Prostate gland (tissue), 2 donors: ENCODE measurements around the gene AHNAK2.

ENCODE experiments used
- POLR2A ChIP-seq: fragments of 450-650 bp; IDR thresholded peaks from one replicate; pipeline ENCODE4 v1.6.1; 2016; ENCODE audit warnings: antibody characterized with exemption, mild to moderate bottlenecking
- TF ChIP-seq, protein P1 (sequence below), 4 experiments: fragments of 200-600 bp in 2 of 4; fragments of 450-650 bp in 2 of 4; sonication (generic) in 2 of 4; IDR thresholded peaks; 1 replicate in 3 of 4; 2 replicates in 1 of 4; pipeline ENCODE4 v1.5.1; 2016 to 2019; ENCODE audit warnings: antibody characterized with exemption in 4 of 4, mild to moderate bottlenecking in 2 of 4, moderate library complexity in 2 of 4

DNA sequence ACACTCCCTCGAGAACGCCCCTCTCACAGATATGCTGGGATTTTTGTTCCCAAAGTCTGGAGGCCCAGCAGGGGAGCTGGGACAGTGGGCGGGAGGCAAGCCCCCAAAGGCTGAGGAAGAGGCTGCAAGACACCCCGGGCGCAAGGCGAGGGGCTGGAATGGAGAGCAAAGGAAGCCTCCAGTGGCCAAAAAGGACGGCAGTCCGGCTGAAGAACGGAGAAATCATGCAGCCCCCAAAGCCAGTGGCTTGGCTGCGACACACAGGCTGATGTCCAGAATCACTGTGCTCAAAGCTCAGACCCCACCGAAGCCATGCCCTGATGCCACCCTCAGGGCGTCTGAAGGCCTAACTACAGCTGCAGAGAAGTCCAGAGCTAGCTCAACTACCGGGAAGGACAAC, 18.3 kb upstream of the AHNAK2 start:
- TF ChIP-seq, protein P1, sequence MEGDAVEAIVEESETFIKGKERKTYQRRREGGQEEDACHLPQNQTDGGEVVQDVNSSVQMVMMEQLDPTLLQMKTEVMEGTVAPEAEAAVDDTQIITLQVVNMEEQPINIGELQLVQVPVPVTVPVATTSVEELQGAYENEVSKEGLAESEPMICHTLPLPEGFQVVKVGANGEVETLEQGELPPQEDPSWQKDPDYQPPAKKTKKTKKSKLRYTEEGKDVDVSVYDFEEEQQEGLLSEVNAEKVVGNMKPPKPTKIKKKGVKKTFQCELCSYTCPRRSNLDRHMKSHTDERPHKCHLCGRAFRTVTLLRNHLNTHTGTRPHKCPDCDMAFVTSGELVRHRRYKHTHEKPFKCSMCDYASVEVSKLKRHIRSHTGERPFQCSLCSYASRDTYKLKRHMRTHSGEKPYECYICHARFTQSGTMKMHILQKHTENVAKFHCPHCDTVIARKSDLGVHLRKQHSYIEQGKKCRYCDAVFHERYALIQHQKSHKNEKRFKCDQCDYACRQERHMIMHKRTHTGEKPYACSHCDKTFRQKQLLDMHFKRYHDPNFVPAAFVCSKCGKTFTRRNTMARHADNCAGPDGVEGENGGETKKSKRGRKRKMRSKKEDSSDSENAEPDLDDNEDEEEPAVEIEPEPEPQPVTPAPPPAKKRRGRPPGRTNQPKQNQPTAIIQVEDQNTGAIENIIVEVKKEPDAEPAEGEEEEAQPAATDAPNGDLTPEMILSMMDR (IDR thresholded peaks at IDR 0.05) = no peak
- no peak for TF ChIP-seq POLR2A
